Mesodermal cell (in vitro differentiated cells): ENCODE measurements around the gene OTUD6A.

Source experiments
- H3K27ac ChIP-seq: 2 replicates; pipeline ENCODE4 v1.7.0; 2013; ENCODE audit warnings: mild to moderate bottlenecking, low read depth, low read length, moderate library complexity; ENCODE audit not compliant: severe bottlenecking
- H3K36me3 ChIP-seq: 2 replicates; pipeline ENCODE4 v1.7.1; 2013; ENCODE audit warnings: mild to moderate bottlenecking, low read length, moderate library complexity; ENCODE audit not compliant: control insufficient read depth, insufficient read depth
- H3K4me1 ChIP-seq: one replicate; pipeline ENCODE4 v1.7.1; 2013; ENCODE audit warnings: mild to moderate bottlenecking, low read length; ENCODE audit not compliant: insufficient read depth, control insufficient read depth, poor library complexity, severe bottlenecking
- H3K4me3 ChIP-seq: 2 replicates; pipeline ENCODE4 v1.7.0; 2013; ENCODE audit warnings: low read length, control low read depth, mild to moderate bottlenecking; ENCODE audit not compliant: insufficient read depth, poor library complexity, severe bottlenecking; ENCODE audit errors: extremely low read depth
- H3K9me3 ChIP-seq: 2 replicates; pipeline ENCODE4 v1.7.1; 2013; ENCODE audit warnings: mild to moderate bottlenecking, low read length, moderate library complexity; ENCODE audit not compliant: control insufficient read depth
- WGBS, 2 experiments: methylation state at CpG; one replicate each; pipeline ENCODE4 v1.1.5; 2013; ENCODE audit warnings: missing lambda C conversion rate in 2 of 2; ENCODE audit not compliant: insufficient coverage in 2 of 2; 5-methylcytosine and 5-hydroxymethylcytosine counted together

Gene OTUD6A

GRCh38 chrX:70032792-70033191, 29.5 kb upstream of the OTUD6A start:
- no peak overlapping the region for H3K27ac ChIP-seq
- H3K9me3 ChIP-seq = no peaks in the 10 kb centered on the region
- H3K4me3 ChIP-seq = no peak overlapping the region
- WGBS, 2 experiments = 67% methylated on average over 1 of the region's 2 CpGs; no CpG with 5 or more reads in 1 of the 2 experiments
- no peaks in the 10 kb centered on the region for H3K36me3 ChIP-seq
- H3K4me1 ChIP-seq = peaks cover 2% of the 10 kb centered on the region

- Histone ChIP-seq H3K4me1 (peaks cover 2% of the 10 kb centered on the region), H3K36me3 (no peaks in the 10 kb centered on the region), H3K9me3 (no peaks in the 10 kb centered on the region), H3K27ac (no peak overlapping the region), H3K4me3 (no peak overlapping the region)
- 58 to 60% methylated on average over 1 to 2 of the region's 10 CpGs for WGBS, 2 experiments
Observed at GRCh38 chrX:70033348-70034051, 28.8 kb upstream of the OTUD6A start.

GRCh38 chrX:70034646-70035045, 27.6 kb upstream of the OTUD6A start:
- Histone ChIP-seq H3K27ac (no peak overlapping the region), H3K4me1 (peaks cover 2% of the 10 kb centered on the region), H3K4me3 (no peak overlapping the region), H3K36me3 (no peaks in the 10 kb centered on the region), H3K9me3 (no peaks in the 10 kb centered on the region)
- WGBS, 2 experiments = 100% methylated on average over 1 of the region's 4 CpGs; no CpG with 5 or more reads in 1 of the 2 experiments

- no peaks in the 10 kb centered on the region for H3K9me3 ChIP-seq
- H3K36me3 ChIP-seq = no peaks in the 10 kb centered on the region
- no peak overlapping the region for H3K4me3 ChIP-seq
- H3K27ac ChIP-seq = no peak overlapping the region
- H3K4me1 ChIP-seq = no peaks in the 10 kb centered on the region
- no CpG with 5 or more reads among the region's 2 CpGs for WGBS, 2 experiments
Observed at GRCh38 chrX:70038515-70038914, 23.7 kb upstream of the OTUD6A start.

GRCh38 chrX:70038951-70039350, 23.3 kb upstream of the OTUD6A start:
- no peaks in the 10 kb centered on the region for H3K36me3 ChIP-seq
- no peak overlapping the region for H3K4me3 ChIP-seq
- H3K4me1 ChIP-seq = no peaks in the 10 kb centered on the region
- H3K9me3 ChIP-seq = no peaks in the 10 kb centered on the region
- H3K27ac ChIP-seq = no peak overlapping the region
- no CpG with 5 or more reads among the region's 1 CpG for WGBS, 2 experiments

GRCh38 chrX:70039758-70040157, 22.5 kb upstream of the OTUD6A start:
- 100% methylated on average over 1 of the region's 2 CpGs; no CpG with 5 or more reads in 1 of the 2 experiments for whole genome bisulfite sequencing, 2 experiments
- Histone ChIP-seq H3K4me3 (no peak overlapping the region), H3K4me1 (no peaks in the 10 kb centered on the region), H3K9me3 (no peaks in the 10 kb centered on the region), H3K27ac (no peak overlapping the region), H3K36me3 (no peaks in the 10 kb centered on the region)

GRCh38 chrX:70041993-70042392, 20.3 kb upstream of the OTUD6A start:
- H3K4me1 ChIP-seq = no peaks in the 10 kb centered on the region
- H3K9me3 ChIP-seq = no peaks in the 10 kb centered on the region
- H3K36me3 ChIP-seq = no peaks in the 10 kb centered on the region
- H3K4me3 ChIP-seq = no peak overlapping the region
- 92 to 95% methylated on average over 4 to 6 of the region's 6 CpGs for WGBS, 2 experiments
- no peak overlapping the region for H3K27ac ChIP-seq

- Histone ChIP-seq H3K4me3 (no peak overlapping the region), H3K4me1 (no peaks in the 10 kb centered on the region), H3K9me3 (no peaks in the 10 kb centered on the region), H3K36me3 (no peaks in the 10 kb centered on the region), H3K27ac (no peak overlapping the region)
- 94 to 100% methylated on average over 5 to 6 of the region's 11 CpGs for WGBS, 2 experiments
Observed at GRCh38 chrX:70042399-70043371, 19.6 kb upstream of the OTUD6A start.

GRCh38 chrX:70043685-70044084, 18.6 kb upstream of the OTUD6A start:
- 94 to 96% methylated on average over 7 to 8 of the region's 9 CpGs for WGBS, 2 experiments

GRCh38 chrX:70044541-70045245, 17.6 kb upstream of the OTUD6A start:
- H3K9me3 ChIP-seq = no peaks in the 10 kb centered on the region
- H3K27ac ChIP-seq = no peak overlapping the region
- WGBS, 2 experiments = 100% methylated on average over 1 of the region's 4 CpGs; no CpG with 5 or more reads in 1 of the 2 experiments
- H3K36me3 ChIP-seq = no peaks in the 10 kb centered on the region
- H3K4me3 ChIP-seq = no peak overlapping the region
- H3K4me1 ChIP-seq = no peaks in the 10 kb centered on the region

More at GRCh38 chrX:70043685-70044084, 18.6 kb upstream of the OTUD6A start:
- Histone ChIP-seq H3K27ac (no peak overlapping the region), H3K4me1 (no peaks in the 10 kb centered on the region), H3K36me3 (no peaks in the 10 kb centered on the region), H3K4me3 (no peak overlapping the region), H3K9me3 (no peaks in the 10 kb centered on the region)
